Peyer's patch (tissue), 4 donors: Measurements from ENCODE around the gene TUBAL3.

Experiments used
- CTCF ChIP-seq, 6 experiments: fragments of 450-650 bp in 4 of 6; fragments of 200-600 bp in 2 of 6; sonication (generic) in 1 of 6; IDR thresholded peaks; one replicate each; pipeline ENCODE4 v1.5.1; 2017 to 2019; ENCODE audit warnings: antibody characterized with exemption in 6 of 6, mild to moderate bottlenecking in 3 of 6, moderate library complexity in 1 of 6
- POLR2A ChIP-seq, 2 donors: fragments of 450-650 bp; IDR thresholded peaks; one replicate each; pipeline ENCODE4 v1.5.1; 2017; ENCODE audit warnings: antibody characterized with exemption in 2 of 2, mild to moderate bottlenecking in 2 of 2, moderate library complexity in 2 of 2

GRCh38 chr10:5412277-5412941 is 7.8 kb upstream of the TUBAL3 start, which contains the start of gene NET1:
- TF ChIP-seq CTCF (IDR thresholded peaks at IDR 0.05), result no peak
- peak in 1 of 2 donors; percentile 36 for TF ChIP-seq POLR2A (IDR thresholded peaks at IDR 0.05)
